ENCODE data around the gene KCNJ10.

GRCh38 chr1:160045653-160046052 lies 24.3 kb downstream of the KCNJ10 start:
- TF ChIP-seq CTCF (conservative IDR thresholded peaks at IDR 0.05; ENCODE audit: low read length) (no peak), EZH2phosphoT487 (IDR thresholded peaks at IDR 0.05; ENCODE audit: borderline replicate concordance) (no peak)
